ENCODE results near the gene PCED1B. TPM values are rescaled to one million over a fixed set of nuclear protein-coding genes. Genes with fewer than 3 reads are reported as not detected.

PCED1B gene
- total RNA-seq, 1 experiment from 2014 or later, result 3.3 TPM

DNA sequence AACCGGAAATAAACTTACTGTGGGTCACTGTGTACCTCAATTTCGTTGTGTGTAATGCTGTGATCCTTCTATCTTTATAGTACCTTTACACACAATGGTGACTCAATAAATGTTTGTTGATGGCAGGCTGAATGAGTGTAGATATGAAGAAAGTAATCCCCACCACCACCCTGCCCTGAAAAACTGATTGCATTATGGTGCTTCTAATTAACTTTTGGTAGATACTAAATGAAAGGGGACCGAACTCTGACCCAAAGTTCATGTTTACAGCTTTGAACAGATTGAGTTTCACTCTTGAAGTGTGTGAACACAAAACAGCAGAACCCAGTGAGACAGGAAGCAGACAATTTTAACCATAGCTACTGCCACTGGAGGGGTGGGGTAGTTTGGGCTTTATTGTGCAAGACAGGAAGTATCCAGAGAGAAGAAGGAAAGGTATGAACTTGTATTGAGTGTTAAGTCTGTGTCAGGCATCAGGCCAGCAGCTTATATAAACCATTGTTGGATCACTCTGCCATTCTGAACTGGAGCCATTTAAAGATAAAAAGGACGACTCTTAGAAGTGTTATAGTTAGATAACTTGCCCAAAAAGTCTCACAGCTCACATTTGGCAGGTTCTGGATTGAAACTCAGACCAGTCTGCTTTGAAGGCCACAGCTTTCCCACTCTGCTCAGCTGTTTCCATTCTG lies 197.3 kb downstream of the PCED1B start:
- H3K4me2 ChIP-seq (ENCODE audit: insufficient read depth, insufficient read length, low read length), result no peak overlapping the region

More for the DNA sequence above, 197.3 kb downstream of the PCED1B start:
- H3K23me2 ChIP-seq (ENCODE audit: insufficient read length, low read depth, low read length, poor library complexity, severe bottlenecking), result no peaks in the 10 kb centered on the region
- H3K4me1 ChIP-seq (ENCODE audit: insufficient read depth, low read length), result no peaks in the 10 kb centered on the region
- H3K23ac ChIP-seq (ENCODE audit: insufficient read length, low read depth, low read length), result no peak overlapping the region
- no peak overlapping the region for H3K18ac ChIP-seq (ENCODE audit: insufficient read length, low read depth, low read length)
- H3K27me3 ChIP-seq (ENCODE audit: insufficient read depth, low read length), result no peaks in the 10 kb centered on the region
- H3K79me1 ChIP-seq (ENCODE audit: insufficient read depth, low read depth, low read length, poor library complexity, severe bottlenecking), result no peaks in the 10 kb centered on the region
- no peak overlapping the region for H2AK5ac ChIP-seq (ENCODE audit: insufficient read length, low read length)
- Mint-ChIP-seq H3K27ac (no peak overlapping the region), H3K36me3 (ENCODE audit: insufficient read depth in 1 of 3, low read depth in 3 of 3) (no peaks in the 10 kb centered on the region; a peak in 1 of 7 replicates), H3K9me3 (no peaks in the 10 kb centered on the region), H3K4me1 (peaks cover 3 to 7% of the 10 kb centered on the region in 2 experiments; a peak in 1 of 4 replicates), H3K27me3 (ENCODE audit: low read depth) (no peaks in the 10 kb centered on the region), H3K4me3 (no peak overlapping the region)
- no peak overlapping the region for H3K27ac ChIP-seq (ENCODE audit: insufficient read length, low read depth, low read length)
- H3K9ac ChIP-seq (ENCODE audit: extremely low read depth, insufficient read length, low read length), result no peak overlapping the region
- H3K56ac ChIP-seq (ENCODE audit: insufficient read length, low read depth, low read length), result no peak overlapping the region
- no peak overlapping the region for H2BK120ac ChIP-seq (ENCODE audit: low read depth, low read length, poor library complexity, severe bottlenecking)
- H4K8ac ChIP-seq (replicated peaks; ENCODE audit: insufficient read length, low read depth, low read length), result no peak overlapping the region
- TF ChIP-seq, protein P1, sequence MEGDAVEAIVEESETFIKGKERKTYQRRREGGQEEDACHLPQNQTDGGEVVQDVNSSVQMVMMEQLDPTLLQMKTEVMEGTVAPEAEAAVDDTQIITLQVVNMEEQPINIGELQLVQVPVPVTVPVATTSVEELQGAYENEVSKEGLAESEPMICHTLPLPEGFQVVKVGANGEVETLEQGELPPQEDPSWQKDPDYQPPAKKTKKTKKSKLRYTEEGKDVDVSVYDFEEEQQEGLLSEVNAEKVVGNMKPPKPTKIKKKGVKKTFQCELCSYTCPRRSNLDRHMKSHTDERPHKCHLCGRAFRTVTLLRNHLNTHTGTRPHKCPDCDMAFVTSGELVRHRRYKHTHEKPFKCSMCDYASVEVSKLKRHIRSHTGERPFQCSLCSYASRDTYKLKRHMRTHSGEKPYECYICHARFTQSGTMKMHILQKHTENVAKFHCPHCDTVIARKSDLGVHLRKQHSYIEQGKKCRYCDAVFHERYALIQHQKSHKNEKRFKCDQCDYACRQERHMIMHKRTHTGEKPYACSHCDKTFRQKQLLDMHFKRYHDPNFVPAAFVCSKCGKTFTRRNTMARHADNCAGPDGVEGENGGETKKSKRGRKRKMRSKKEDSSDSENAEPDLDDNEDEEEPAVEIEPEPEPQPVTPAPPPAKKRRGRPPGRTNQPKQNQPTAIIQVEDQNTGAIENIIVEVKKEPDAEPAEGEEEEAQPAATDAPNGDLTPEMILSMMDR (conservative IDR thresholded peaks at IDR 0.05), result no peak
- no peak overlapping the region for H2BK12ac ChIP-seq (ENCODE audit: insufficient read length, low read depth, low read length)
- H2BK15ac ChIP-seq (ENCODE audit: low read depth, low read length), result no peak overlapping the region
- no peaks in the 10 kb centered on the region for H4K20me1 ChIP-seq (ENCODE audit: control insufficient read depth, insufficient read depth, insufficient read length)
- H2BK20ac ChIP-seq (ENCODE audit: low read depth, low read length, poor library complexity, severe bottlenecking), result no peak overlapping the region
- H2AFZ ChIP-seq (ENCODE audit: low read length), result no peak overlapping the region
- no peak overlapping the region for H4K5ac ChIP-seq (ENCODE audit: insufficient read length, low read depth, low read length)
- H4K91ac ChIP-seq (ENCODE audit: insufficient read length, low read depth, low read length), result no peak overlapping the region
- no peaks in the 10 kb centered on the region for H3K79me2 ChIP-seq (ENCODE audit: insufficient read depth, low read length)
- no CpG with 5 or more reads among the region's 4 CpGs for WGBS (ENCODE audit: extremely low coverage, insufficient read length, low lambda C conversion rate)
- DNase-seq, result no peak
- no peak overlapping the region for H3K14ac ChIP-seq (ENCODE audit: insufficient read depth, low read length)
- no peak overlapping the region for H2BK5ac ChIP-seq (ENCODE audit: insufficient read length, low read length)
- no peaks in the 10 kb centered on the region for H3K9me3 ChIP-seq (ENCODE audit: control insufficient read depth, low read depth, low read length)
- no peak overlapping the region for H3K4ac ChIP-seq (ENCODE audit: low read depth, low read length)
- no peak overlapping the region for H3T11ph ChIP-seq (ENCODE audit: low read length)
